ENCODE results near the gene MAZ. TPM values are rescaled to one million over a fixed set of nuclear protein-coding genes. Genes with fewer than 3 reads are reported as not detected.
"Not testable (repeated sequence)": the region's sequence is repeated elsewhere in the genome, so short reads cannot be mapped to it uniquely, and the experiment has no call there.

Gene MAZ
- polyA plus RNA-seq, 1 donor: 236 TPM

DNA sequence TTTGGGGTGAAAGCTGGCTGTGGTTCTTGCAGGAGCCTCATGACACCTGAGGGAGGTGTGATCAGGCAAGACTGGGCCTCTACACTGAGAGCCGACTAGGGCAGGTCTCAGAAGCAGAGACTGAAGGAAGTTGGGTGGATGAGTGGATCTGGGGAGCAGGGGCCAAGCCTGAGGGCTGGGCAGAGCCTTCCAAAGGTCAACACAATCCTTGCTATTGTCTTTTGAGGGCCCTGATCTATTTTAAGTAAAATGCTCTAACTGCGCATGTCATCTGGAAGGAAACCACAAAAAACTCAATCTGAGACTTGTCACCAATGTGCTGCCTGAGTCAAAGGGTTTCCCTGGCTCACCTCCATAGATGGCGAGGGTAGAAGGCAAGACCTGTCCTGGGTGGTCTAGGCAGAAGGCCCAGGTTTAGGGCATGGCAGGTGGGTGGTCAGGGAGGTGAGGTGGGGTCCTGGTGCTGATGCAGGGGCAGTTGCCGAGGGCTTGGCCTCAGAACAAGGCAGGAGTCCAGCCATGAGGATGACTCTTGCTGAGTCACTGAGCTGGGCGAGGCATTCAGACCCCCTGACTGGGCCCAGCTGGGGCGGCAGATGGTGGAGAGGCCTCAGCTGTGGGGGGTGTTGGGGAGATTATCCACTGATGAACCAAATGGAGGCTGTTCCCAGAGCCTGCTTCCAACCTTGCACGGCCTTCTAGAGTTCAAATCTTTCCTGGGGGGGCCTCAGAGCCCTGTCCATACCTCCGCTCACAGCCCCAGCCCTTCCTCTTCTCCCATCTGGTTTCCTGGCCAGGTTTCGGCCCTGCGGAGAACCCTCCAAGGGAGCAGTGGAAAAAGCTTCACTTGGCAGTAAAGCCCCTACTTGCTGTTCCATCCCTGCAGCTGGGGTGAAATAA, 19.1 kb downstream of the MAZ start:
- Histone ChIP-seq H3K36me3 (ENCODE audit: control insufficient read depth, insufficient read depth, low read length) (no peaks in the 10 kb centered on the region), H3K27ac (ENCODE audit: low read length) (peak overlapping the region; percentile 72), H3K27me3 (ENCODE audit: control insufficient read depth, insufficient read depth, low read length) (no peaks in the 10 kb centered on the region), H3K9me3 (ENCODE audit: control insufficient read depth, low read depth, low read length) (no peaks in the 10 kb centered on the region), H3K4me3 (ENCODE audit: low read length) (no peak overlapping the region), H3K4me1 (ENCODE audit: control insufficient read depth, insufficient read depth, low read length) (peaks cover 80% of the 10 kb centered on the region)
- DNase-seq: peak in 1 of 2 donors; percentile 79
- no CpG with 5 or more reads among the region's 10 CpGs for WGBS (ENCODE audit: insufficient coverage, low lambda C conversion rate)

DNA sequence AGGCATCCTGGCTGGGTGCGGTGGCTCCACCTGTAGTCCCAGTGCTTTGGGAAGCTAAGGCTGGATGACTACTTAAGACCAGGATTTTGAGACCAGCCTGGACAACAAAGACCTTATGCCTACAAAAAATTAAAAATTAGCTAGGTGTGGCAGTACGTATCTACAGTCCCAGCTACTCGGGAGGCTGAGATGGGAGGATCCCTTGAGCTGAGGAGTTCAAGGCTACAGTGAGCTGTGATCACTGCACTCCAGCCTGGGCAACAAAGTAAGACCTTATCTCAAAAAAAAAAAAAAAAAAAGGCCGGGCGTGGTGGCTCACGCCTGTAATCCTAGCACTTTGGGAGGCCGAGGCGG, 20.0 kb downstream of the MAZ start:
- peak overlapping the region; percentile 72 for H3K27ac ChIP-seq (ENCODE audit: low read length)
- no CpG with 5 or more reads among the region's 8 CpGs for WGBS (ENCODE audit: insufficient coverage, low lambda C conversion rate)
- peaks cover 85% of the 10 kb centered on the region for H3K4me1 ChIP-seq (ENCODE audit: control insufficient read depth, insufficient read depth, low read length)

GRCh38 chr16:29830774-29831173, 24.4 kb downstream of the MAZ start:
- no peak overlapping the region for H3K4me3 ChIP-seq (ENCODE audit: low read length)
- no peaks in the 10 kb centered on the region for H3K27me3 ChIP-seq (ENCODE audit: control insufficient read depth, insufficient read depth, low read length)
- no CpG with 5 or more reads among the region's 11 CpGs for WGBS (ENCODE audit: insufficient coverage, low lambda C conversion rate)
- no peaks in the 10 kb centered on the region for H3K9me3 ChIP-seq (ENCODE audit: control insufficient read depth, low read depth, low read length)
- H3K27ac ChIP-seq (ENCODE audit: low read length): peak overlapping the region; percentile 94
- DNase-seq: no peak
- H3K4me1 ChIP-seq (ENCODE audit: control insufficient read depth, insufficient read depth, low read length): peaks cover 46% of the 10 kb centered on the region
- peaks cover 39% of the 10 kb centered on the region for H3K36me3 ChIP-seq (ENCODE audit: control insufficient read depth, insufficient read depth, low read length)

More for the DNA sequence above, 20.0 kb downstream of the MAZ start:
- Histone ChIP-seq H3K27me3 (ENCODE audit: control insufficient read depth, insufficient read depth, low read length) (no peaks in the 10 kb centered on the region), H3K36me3 (ENCODE audit: control insufficient read depth, insufficient read depth, low read length) (peaks cover 5% of the 10 kb centered on the region), H3K4me3 (ENCODE audit: low read length) (no peak overlapping the region), H3K9me3 (ENCODE audit: control insufficient read depth, low read depth, low read length) (no peaks in the 10 kb centered on the region)
- DNase-seq: no peak

GRCh38 chr16:29831490-29831889, 25.2 kb downstream of the MAZ start:
- no peaks in the 10 kb centered on the region for H3K9me3 ChIP-seq (ENCODE audit: control insufficient read depth, low read depth, low read length)
- no CpG with 5 or more reads among the region's 2 CpGs for WGBS (ENCODE audit: insufficient coverage, low lambda C conversion rate)
- peaks cover 39% of the 10 kb centered on the region for H3K4me1 ChIP-seq (ENCODE audit: control insufficient read depth, insufficient read depth, low read length)
- H3K27me3 ChIP-seq (ENCODE audit: control insufficient read depth, insufficient read depth, low read length): no peaks in the 10 kb centered on the region
- no peak overlapping the region for H3K27ac ChIP-seq (ENCODE audit: low read length)
- no peak overlapping the region for H3K4me3 ChIP-seq (ENCODE audit: low read length)
- DNase-seq: no peak
- peaks cover 44% of the 10 kb centered on the region for H3K36me3 ChIP-seq (ENCODE audit: control insufficient read depth, insufficient read depth, low read length)

GRCh38 chr16:29833219-29833618, 26.9 kb downstream of the MAZ start:
- not testable (repeated sequence) for H3K9me3 ChIP-seq (ENCODE audit: control insufficient read depth, low read depth, low read length); H3K27me3 ChIP-seq (ENCODE audit: control insufficient read depth, insufficient read depth, low read length); DNase-seq; H3K4me3 ChIP-seq (ENCODE audit: low read length); H3K27ac ChIP-seq (ENCODE audit: low read length)
- no CpG with 5 or more reads among the region's 4 CpGs for WGBS (ENCODE audit: insufficient coverage, low lambda C conversion rate)
- peaks cover 30% of the 10 kb centered on the region for H3K4me1 ChIP-seq (ENCODE audit: control insufficient read depth, insufficient read depth, low read length)
- peaks cover 58% of the 10 kb centered on the region for H3K36me3 ChIP-seq (ENCODE audit: control insufficient read depth, insufficient read depth, low read length)

DNA sequence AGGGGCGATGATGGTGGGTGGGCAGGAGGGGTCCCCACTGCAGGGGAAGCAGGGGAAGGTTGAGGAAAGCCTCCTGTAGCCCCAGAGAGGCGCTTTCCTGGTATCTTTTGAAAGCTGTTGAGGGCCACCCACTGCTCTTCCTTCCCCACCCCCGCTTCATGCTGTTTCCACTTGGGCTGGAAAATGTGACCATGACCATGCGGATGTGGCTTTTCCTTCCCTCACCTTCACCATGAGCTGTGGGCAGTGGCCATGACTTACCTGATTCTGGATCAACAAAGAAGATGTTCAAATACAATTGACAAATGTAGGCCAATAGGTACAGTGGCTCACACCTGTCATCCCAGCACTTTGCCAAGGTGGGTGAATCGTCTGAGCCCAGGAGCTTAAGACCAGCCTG, 27.8 kb downstream of the MAZ start:
- WGBS (ENCODE audit: insufficient coverage, low lambda C conversion rate): no CpG with 5 or more reads among the region's 5 CpGs
- no peak for DNase-seq
- Histone ChIP-seq H3K4me3 (ENCODE audit: low read length) (no peak overlapping the region), H3K9me3 (ENCODE audit: control insufficient read depth, low read depth, low read length) (no peaks in the 10 kb centered on the region), H3K36me3 (ENCODE audit: control insufficient read depth, insufficient read depth, low read length) (peaks cover 65% of the 10 kb centered on the region), H3K27me3 (ENCODE audit: control insufficient read depth, insufficient read depth, low read length) (no peaks in the 10 kb centered on the region), H3K27ac (ENCODE audit: low read length) (no peak overlapping the region), H3K4me1 (ENCODE audit: control insufficient read depth, insufficient read depth, low read length) (peaks cover 22% of the 10 kb centered on the region)

- Histone ChIP-seq H3K4me1 (ENCODE audit: control insufficient read depth, insufficient read depth, low read length) (peaks cover 6% of the 10 kb centered on the region), H3K27ac (ENCODE audit: low read length) (no peak overlapping the region), H3K36me3 (ENCODE audit: control insufficient read depth, insufficient read depth, low read length) (peaks cover 80% of the 10 kb centered on the region), H3K27me3 (ENCODE audit: control insufficient read depth, insufficient read depth, low read length) (no peaks in the 10 kb centered on the region), H3K9me3 (ENCODE audit: control insufficient read depth, low read depth, low read length) (no peaks in the 10 kb centered on the region), H3K4me3 (ENCODE audit: low read length) (no peak overlapping the region)
- DNase-seq: no peak
- no CpG with 5 or more reads among the region's 7 CpGs for WGBS (ENCODE audit: insufficient coverage, low lambda C conversion rate)
Measured at GRCh38 chr16:29835926-29836325, 29.6 kb downstream of the MAZ start.

DNA sequence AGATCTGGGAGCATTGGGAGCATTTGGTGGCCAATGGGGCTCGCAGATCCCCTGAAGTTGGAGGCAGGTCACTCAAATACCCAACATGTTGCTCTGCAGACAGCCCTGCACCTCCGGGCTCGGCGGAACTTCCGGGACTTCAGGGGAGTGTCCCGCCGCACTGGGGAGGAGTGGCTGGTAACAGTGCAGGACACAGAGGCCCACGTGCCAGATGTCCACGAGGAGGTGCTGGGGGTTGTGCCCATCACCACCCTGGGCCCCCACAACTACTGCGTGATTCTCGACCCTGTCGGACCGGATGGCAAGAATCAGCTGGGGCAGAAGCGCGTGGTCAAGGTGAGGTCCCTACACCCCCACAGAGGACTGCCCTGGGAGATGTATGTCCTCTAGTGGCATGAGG, 30.3 kb downstream of the MAZ start:
- no CpG with 5 or more reads among the region's 15 CpGs for WGBS (ENCODE audit: insufficient coverage, low lambda C conversion rate)
- no peak overlapping the region for H3K27ac ChIP-seq (ENCODE audit: low read length)
- no peaks in the 10 kb centered on the region for H3K9me3 ChIP-seq (ENCODE audit: control insufficient read depth, low read depth, low read length)
- peaks cover under 1% of the 10 kb centered on the region for H3K4me1 ChIP-seq (ENCODE audit: control insufficient read depth, insufficient read depth, low read length)
- H3K27me3 ChIP-seq (ENCODE audit: control insufficient read depth, insufficient read depth, low read length): no peaks in the 10 kb centered on the region
- H3K36me3 ChIP-seq (ENCODE audit: control insufficient read depth, insufficient read depth, low read length): peaks cover 82% of the 10 kb centered on the region
- no peak for DNase-seq
- H3K4me3 ChIP-seq (ENCODE audit: low read length): no peak overlapping the region

DNA sequence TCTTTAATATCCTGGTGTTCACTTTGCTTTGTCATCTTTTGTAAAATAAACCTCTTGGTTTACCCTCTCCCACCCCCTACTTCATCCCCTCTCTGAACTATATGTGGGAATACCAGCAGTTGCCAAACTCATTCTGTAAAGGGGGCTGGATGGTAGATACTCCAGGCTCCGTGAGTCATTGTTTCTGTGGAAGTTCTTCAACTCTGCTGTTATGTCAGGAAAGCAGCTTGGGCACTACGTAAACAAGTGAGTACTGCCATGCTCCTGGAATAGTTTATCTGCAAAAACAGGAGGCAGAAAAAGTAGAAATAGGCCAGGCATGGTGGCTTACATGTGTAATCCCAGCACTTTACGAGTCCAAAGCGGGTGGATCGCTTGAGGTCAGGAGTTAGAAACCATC, 31.5 kb downstream of the MAZ start:
- Histone ChIP-seq H3K27me3 (ENCODE audit: control insufficient read depth, insufficient read depth, low read length) (no peaks in the 10 kb centered on the region), H3K4me3 (ENCODE audit: low read length) (no peak overlapping the region), H3K4me1 (ENCODE audit: control insufficient read depth, insufficient read depth, low read length) (no peaks in the 10 kb centered on the region), H3K36me3 (ENCODE audit: control insufficient read depth, insufficient read depth, low read length) (peaks cover 84% of the 10 kb centered on the region), H3K9me3 (ENCODE audit: control insufficient read depth, low read depth, low read length) (no peaks in the 10 kb centered on the region), H3K27ac (ENCODE audit: low read length) (no peak overlapping the region)
- 95% methylated on average over 3 of the region's 5 CpGs for WGBS (ENCODE audit: insufficient coverage, low lambda C conversion rate)
- DNase-seq: no peak

- H3K9me3 ChIP-seq (ENCODE audit: control insufficient read depth, low read depth, low read length): no peaks in the 10 kb centered on the region
- no peak overlapping the region for H3K27ac ChIP-seq (ENCODE audit: low read length)
- no peak for DNase-seq
- peaks cover 83% of the 10 kb centered on the region for H3K36me3 ChIP-seq (ENCODE audit: control insufficient read depth, insufficient read depth, low read length)
- H3K27me3 ChIP-seq (ENCODE audit: control insufficient read depth, insufficient read depth, low read length): no peaks in the 10 kb centered on the region
- H3K4me3 ChIP-seq (ENCODE audit: low read length): no peak overlapping the region
- H3K4me1 ChIP-seq (ENCODE audit: control insufficient read depth, insufficient read depth, low read length): no peaks in the 10 kb centered on the region
- no CpG with 5 or more reads among the region's 6 CpGs for WGBS (ENCODE audit: insufficient coverage, low lambda C conversion rate)
Measured at GRCh38 chr16:29839822-29840221, 33.5 kb downstream of the MAZ start.

- H3K9me3 ChIP-seq (ENCODE audit: control insufficient read depth, low read depth, low read length): no peaks in the 10 kb centered on the region
- H3K36me3 ChIP-seq (ENCODE audit: control insufficient read depth, insufficient read depth, low read length): peaks cover 84% of the 10 kb centered on the region
- no peak for DNase-seq
- H3K4me1 ChIP-seq (ENCODE audit: control insufficient read depth, insufficient read depth, low read length): no peaks in the 10 kb centered on the region
- no peak overlapping the region for H3K27ac ChIP-seq (ENCODE audit: low read length)
- WGBS (ENCODE audit: insufficient coverage, low lambda C conversion rate): 80% methylated on average over 1 of the region's 10 CpGs
- H3K27me3 ChIP-seq (ENCODE audit: control insufficient read depth, insufficient read depth, low read length): no peaks in the 10 kb centered on the region
- H3K4me3 ChIP-seq (ENCODE audit: low read length): no peak overlapping the region
Measured at GRCh38 chr16:29840240-29840639, 33.9 kb downstream of the MAZ start.
